Aorta (tissue), 5 donors: ENCODE data around the gene C9orf72. TPM values are rescaled to one million over a fixed set of nuclear protein-coding genes. Genes with fewer than 3 reads are reported as not detected.
A peak's percentile ranks its signal among the peaks of the same experiment; 100 is the strongest.

Experiments used
- ATAC-seq: fragments of 200-7000 bp; cut with Tn5 transposase; one replicate; pipeline ENCODE4 v1.9.1; 2022; ENCODE audit warnings: moderate library complexity; ENCODE audit not compliant: low FRiP score
- DNase-seq, 2 donors: peaks; one replicate each; pipeline ENCODE4 v3.0.0-alpha.2; 2020
- H3K27ac ChIP-seq, 2 donors: one replicate each; pipeline ENCODE4 v1.5.1; 2013; ENCODE audit warnings: low read length in 2 of 2, mild to moderate bottlenecking in 2 of 2, moderate library complexity in 2 of 2, control low read depth in 1 of 2, inconsistent platforms in 1 of 2, low read depth in 1 of 2
- H3K27me3 ChIP-seq, 2 donors: one replicate each; pipeline ENCODE4 v1.6.1; 2013; ENCODE audit warnings: control low read depth in 1 of 2, low read length in 1 of 2, mild to moderate bottlenecking in 1 of 2, moderate library complexity in 1 of 2; ENCODE audit not compliant: insufficient read depth in 2 of 2, control insufficient read depth in 1 of 2
- H3K36me3 ChIP-seq, 2 donors: one replicate each; pipeline ENCODE4 v1.6.1; 2013; ENCODE audit warnings: control low read depth in 1 of 2, low read length in 1 of 2, mild to moderate bottlenecking in 1 of 2; ENCODE audit not compliant: insufficient read depth in 2 of 2, control insufficient read depth in 1 of 2
- H3K4me1 ChIP-seq, 2 donors: one replicate each; pipeline ENCODE4 v1.6.1; 2013; ENCODE audit warnings: low read length in 2 of 2, control low read depth in 1 of 2, mild to moderate bottlenecking in 1 of 2, moderate library complexity in 1 of 2; ENCODE audit not compliant: insufficient read depth in 2 of 2, control insufficient read depth in 1 of 2
- H3K4me3 ChIP-seq, 2 donors: one replicate each; pipeline ENCODE4 v1.5.1; 2013; ENCODE audit warnings: low read length in 2 of 2, control low read depth in 1 of 2, mild to moderate bottlenecking in 1 of 2
- H3K9me3 ChIP-seq: one replicate; pipeline ENCODE4 v1.6.1; 2013; ENCODE audit warnings: mild to moderate bottlenecking, low read length; ENCODE audit not compliant: control insufficient read depth
- WGBS, 2 donors: extraction: QIAGEN DNeasy Blood & Tissue Kit; methylation state at CpG; one replicate each; pipeline ENCODE4 v1.1.7; 2013; 5-methylcytosine and 5-hydroxymethylcytosine counted together
- intact Hi-C, 2 donors: fragments of 100-400 bp; cut with DNase I; formaldehyde crosslinking; loops; one replicate each; pipeline versions ENCODE4 v1.14.2 to v1.15.0; 2022
- polyA plus RNA-seq, 2 donors: library from polyadenylated mRNA; stranded (reverse); fragments of 200-250 nt; gene quantifications; one replicate each; pipeline ENCODE4 v1.2.3, GENCODE V29; 2013
- total RNA-seq, 2 donors: library from RNA; stranded (reverse); fragmentation: NEBNext Ultra II Directional; extraction: Animal tissue kit (Norgen Biotek cat#: 25700); gene quantifications; one replicate each; pipeline ENCODE4 v1.2.1, GENCODE V29; 2021
- donor health status: healthy with polysubstance abuse.
- donor health status: Bipolar disorder and iron deficiency.
- donor health status: DM: no; HTN: no; CAD: no.
- donor health status: DM: no; HTN: no; CAD: no.
- donor health status: DM: yes; HTN: yes; CAD: no.

Gene C9orf72
- total and polyA plus RNA-seq, 4 donors = 5.5 to 26.7 (median 16.4) TPM

- H3K4me3 ChIP-seq = no peak overlapping the region
- 94 to 95% methylated on average over 3 of the region's 3 CpGs for WGBS, 2 donors
- no peaks in the 10 kb centered on the region for H3K27me3 ChIP-seq
- no peaks in the 10 kb centered on the region for H3K9me3 ChIP-seq
- peaks cover 4 to 21% of the 10 kb centered on the region in 2 donors for H3K4me1 ChIP-seq
- H3K36me3 ChIP-seq = no peaks in the 10 kb centered on the region
- H3K27ac ChIP-seq = no peak overlapping the region
- intact Hi-C loops = no loop called here
- DNase-seq (no peak), ATAC-seq (no peak)
Measured at GRCh38 chr9:27538647-27539046, 34.6 kb downstream of the C9orf72 start.

- Histone ChIP-seq H3K36me3 (no peaks in the 10 kb centered on the region), H3K9me3 (no peaks in the 10 kb centered on the region), H3K4me3 (no peak overlapping the region), H3K4me1 (peaks cover 4 to 21% of the 10 kb centered on the region in 2 donors), H3K27me3 (no peaks in the 10 kb centered on the region), H3K27ac (no peak overlapping the region)
- no peak for ATAC-seq
- no peak for DNase-seq
- intact Hi-C loops = no loop called here
- WGBS, 2 donors = 90 to 98% methylated on average over 1 of the region's 1 CpG
Measured at GRCh38 chr9:27537756-27538155, 35.5 kb downstream of the C9orf72 start.

- Histone ChIP-seq H3K27me3 (no peaks in the 10 kb centered on the region), H3K4me3 (no peak overlapping the region), H3K4me1 (peaks cover 4 to 17% of the 10 kb centered on the region in 2 donors), H3K36me3 (no peaks in the 10 kb centered on the region), H3K27ac (no peak overlapping the region), H3K9me3 (no peaks in the 10 kb centered on the region)
- no peak for ATAC-seq
- intact Hi-C loops = no loop called here
- 28 to 44% methylated on average over 7 of the region's 7 CpGs for WGBS, 2 donors
- DNase-seq = no peak
Measured at GRCh38 chr9:27537027-27537435, 36.2 kb downstream of the C9orf72 start.

- intact Hi-C loops = no loop called here
Measured at GRCh38 chr9:27536168-27536567, 37.1 kb downstream of the C9orf72 start.

GRCh38 chr9:27535701-27536118 is 37.6 kb downstream of the C9orf72 start:
- Histone ChIP-seq H3K36me3 (no peaks in the 10 kb centered on the region), H3K4me1 (peaks cover 2 to 13% of the 10 kb centered on the region in 2 donors), H3K27me3 (no peaks in the 10 kb centered on the region), H3K4me3 (no peak overlapping the region), H3K27ac (no peak overlapping the region), H3K9me3 (no peaks in the 10 kb centered on the region)
- 86 to 89% methylated on average over 3 of the region's 3 CpGs for WGBS, 2 donors
- intact Hi-C loops = no loop called here
- ATAC-seq (no peak), DNase-seq (no peak)

More at GRCh38 chr9:27536168-27536567, 37.1 kb downstream of the C9orf72 start:
- Histone ChIP-seq H3K27me3 (no peaks in the 10 kb centered on the region), H3K27ac (no peak overlapping the region), H3K36me3 (no peaks in the 10 kb centered on the region), H3K4me1 (peaks cover 4 to 17% of the 10 kb centered on the region in 2 donors), H3K9me3 (no peaks in the 10 kb centered on the region), H3K4me3 (no peak overlapping the region)
- ATAC-seq (no peak), DNase-seq (no peak)
- WGBS, 2 donors = 32 to 57% methylated on average over 3 of the region's 3 CpGs

- Histone ChIP-seq H3K27me3 (no peaks in the 10 kb centered on the region), H3K9me3 (no peaks in the 10 kb centered on the region), H3K36me3 (no peaks in the 10 kb centered on the region), H3K27ac (no peak overlapping the region), H3K4me1 (peaks cover 2 to 12% of the 10 kb centered on the region in 2 donors), H3K4me3 (no peak overlapping the region)
- no peak for ATAC-seq
- intact Hi-C loops = no loop called here
- DNase-seq = no peak
- WGBS, 2 donors = 93 to 95% methylated on average over 3 of the region's 3 CpGs
Measured at GRCh38 chr9:27534658-27535209, 38.5 kb downstream of the C9orf72 start.

GRCh38 chr9:27534131-27534530 is 39.1 kb downstream of the C9orf72 start:
- intact Hi-C loops = no loop called here
- Histone ChIP-seq H3K4me1 (peaks cover 2 to 12% of the 10 kb centered on the region in 2 donors), H3K27ac (peak overlapping the region in 1 of 2 donors; percentile 55), H3K9me3 (no peaks in the 10 kb centered on the region), H3K36me3 (no peaks in the 10 kb centered on the region), H3K27me3 (no peaks in the 10 kb centered on the region), H3K4me3 (no peak overlapping the region)
- DNase-seq = no peak
- WGBS, 2 donors = 0 to 5% methylated on average over 4 of the region's 4 CpGs
- no peak for ATAC-seq

GRCh38 chr9:27533311-27533710 is 40.0 kb downstream of the C9orf72 start:
- Histone ChIP-seq H3K36me3 (no peaks in the 10 kb centered on the region), H3K27ac (no peak overlapping the region), H3K4me3 (no peak overlapping the region), H3K4me1 (peaks cover 2 to 8% of the 10 kb centered on the region in 2 donors), H3K27me3 (no peaks in the 10 kb centered on the region), H3K9me3 (no peaks in the 10 kb centered on the region)
- intact Hi-C loops = no loop called here
- ATAC-seq (no peak), DNase-seq (no peak)
- WGBS, 2 donors = 95 to 98% methylated on average over 1 of the region's 1 CpG

GRCh38 chr9:27532046-27532445 is 41.2 kb downstream of the C9orf72 start:
- DNase-seq (no peak), ATAC-seq (no peak)
- no peaks in the 10 kb centered on the region for H3K36me3 ChIP-seq
- no peaks in the 10 kb centered on the region for H3K9me3 ChIP-seq
- H3K27me3 ChIP-seq = no peaks in the 10 kb centered on the region
- H3K27ac ChIP-seq = no peak overlapping the region
- 89% methylated on average over 1 of the region's 1 CpG for WGBS, 2 donors
- intact Hi-C loops = no loop called here
- no peak overlapping the region for H3K4me3 ChIP-seq
- H3K4me1 ChIP-seq = peaks cover 0 to 5% of the 10 kb centered on the region in 2 donors
